PFSK-1 (cell line): ENCODE measurements around the gene ZNF618.

Experiments used
- POLR2AphosphoS5 ChIP-seq: IDR thresholded peaks from 2 replicates; pipeline ENCODE4 v1.6.1; 2012; ENCODE audit warnings: low read depth, mild to moderate bottlenecking, control low read depth, low read length, moderate library complexity
- SIN3A ChIP-seq: IDR thresholded peaks from 2 replicates; pipeline ENCODE4 v1.6.1; 2012; ENCODE audit warnings: mild to moderate bottlenecking, low read length, moderate library complexity, borderline replicate concordance; ENCODE audit not compliant: insufficient read depth
- TAF1 ChIP-seq: IDR thresholded peaks from 2 replicates; pipeline ENCODE4 v1.6.1; 2012; ENCODE audit warnings: low read length, control low read depth, borderline replicate concordance; ENCODE audit not compliant: insufficient read depth
- TF ChIP-seq, protein P1 (sequence below), 2 experiments: IDR thresholded peaks; 2 replicates each; pipeline versions ENCODE4 v1.6.1 to v1.8.0; 2011 to 2012; ENCODE audit warnings: low read depth in 2 of 2, low read length in 2 of 2, control low read depth in 1 of 2, inconsistent platforms in 1 of 2, mild to moderate bottlenecking in 1 of 2, moderate library complexity in 1 of 2; ENCODE audit not compliant: insufficient read depth in 1 of 2

DNA sequence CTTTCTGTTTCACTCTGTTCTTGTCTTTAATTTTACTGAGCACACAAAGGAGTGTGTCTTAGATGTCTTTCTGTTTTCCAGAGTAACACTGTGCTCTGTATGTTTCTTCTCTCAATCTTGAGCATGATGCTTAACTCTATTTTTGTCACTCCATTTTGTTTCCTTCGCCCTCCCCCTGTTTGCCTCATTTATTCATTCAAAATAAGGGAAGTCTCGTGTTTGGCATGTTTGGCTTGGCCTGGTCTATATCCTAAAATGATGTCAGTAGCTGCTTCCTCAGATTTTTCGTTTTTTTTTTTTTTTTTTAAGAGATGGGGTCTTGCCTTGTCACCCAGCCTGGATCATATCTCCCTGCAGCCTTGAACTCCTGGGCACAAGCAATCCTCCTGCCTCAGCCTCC, 22.0 kb downstream of the ZNF618 start:
- TF ChIP-seq TAF1, result no peak
- TF ChIP-seq POLR2AphosphoS5, result no peak
- TF ChIP-seq, protein P1, sequence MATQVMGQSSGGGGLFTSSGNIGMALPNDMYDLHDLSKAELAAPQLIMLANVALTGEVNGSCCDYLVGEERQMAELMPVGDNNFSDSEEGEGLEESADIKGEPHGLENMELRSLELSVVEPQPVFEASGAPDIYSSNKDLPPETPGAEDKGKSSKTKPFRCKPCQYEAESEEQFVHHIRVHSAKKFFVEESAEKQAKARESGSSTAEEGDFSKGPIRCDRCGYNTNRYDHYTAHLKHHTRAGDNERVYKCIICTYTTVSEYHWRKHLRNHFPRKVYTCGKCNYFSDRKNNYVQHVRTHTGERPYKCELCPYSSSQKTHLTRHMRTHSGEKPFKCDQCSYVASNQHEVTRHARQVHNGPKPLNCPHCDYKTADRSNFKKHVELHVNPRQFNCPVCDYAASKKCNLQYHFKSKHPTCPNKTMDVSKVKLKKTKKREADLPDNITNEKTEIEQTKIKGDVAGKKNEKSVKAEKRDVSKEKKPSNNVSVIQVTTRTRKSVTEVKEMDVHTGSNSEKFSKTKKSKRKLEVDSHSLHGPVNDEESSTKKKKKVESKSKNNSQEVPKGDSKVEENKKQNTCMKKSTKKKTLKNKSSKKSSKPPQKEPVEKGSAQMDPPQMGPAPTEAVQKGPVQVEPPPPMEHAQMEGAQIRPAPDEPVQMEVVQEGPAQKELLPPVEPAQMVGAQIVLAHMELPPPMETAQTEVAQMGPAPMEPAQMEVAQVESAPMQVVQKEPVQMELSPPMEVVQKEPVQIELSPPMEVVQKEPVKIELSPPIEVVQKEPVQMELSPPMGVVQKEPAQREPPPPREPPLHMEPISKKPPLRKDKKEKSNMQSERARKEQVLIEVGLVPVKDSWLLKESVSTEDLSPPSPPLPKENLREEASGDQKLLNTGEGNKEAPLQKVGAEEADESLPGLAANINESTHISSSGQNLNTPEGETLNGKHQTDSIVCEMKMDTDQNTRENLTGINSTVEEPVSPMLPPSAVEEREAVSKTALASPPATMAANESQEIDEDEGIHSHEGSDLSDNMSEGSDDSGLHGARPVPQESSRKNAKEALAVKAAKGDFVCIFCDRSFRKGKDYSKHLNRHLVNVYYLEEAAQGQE (IDR thresholded peaks at IDR 0.05; ENCODE audit: insufficient read depth in 1 of 2, low read depth in 2 of 2, low read length in 2 of 2), result no peak
- no peak for TF ChIP-seq SIN3A
